ENCODE measurements around the gene FOXB1. TPM values are rescaled to one million over a fixed set of nuclear protein-coding genes. Genes with fewer than 3 reads are reported as not detected.

FOXB1 gene
- total RNA-seq (not detected), polyA plus RNA-seq (under 1 TPM in 1 of 3 donors, not detected in 2; 0.09 TPM)

DNA sequence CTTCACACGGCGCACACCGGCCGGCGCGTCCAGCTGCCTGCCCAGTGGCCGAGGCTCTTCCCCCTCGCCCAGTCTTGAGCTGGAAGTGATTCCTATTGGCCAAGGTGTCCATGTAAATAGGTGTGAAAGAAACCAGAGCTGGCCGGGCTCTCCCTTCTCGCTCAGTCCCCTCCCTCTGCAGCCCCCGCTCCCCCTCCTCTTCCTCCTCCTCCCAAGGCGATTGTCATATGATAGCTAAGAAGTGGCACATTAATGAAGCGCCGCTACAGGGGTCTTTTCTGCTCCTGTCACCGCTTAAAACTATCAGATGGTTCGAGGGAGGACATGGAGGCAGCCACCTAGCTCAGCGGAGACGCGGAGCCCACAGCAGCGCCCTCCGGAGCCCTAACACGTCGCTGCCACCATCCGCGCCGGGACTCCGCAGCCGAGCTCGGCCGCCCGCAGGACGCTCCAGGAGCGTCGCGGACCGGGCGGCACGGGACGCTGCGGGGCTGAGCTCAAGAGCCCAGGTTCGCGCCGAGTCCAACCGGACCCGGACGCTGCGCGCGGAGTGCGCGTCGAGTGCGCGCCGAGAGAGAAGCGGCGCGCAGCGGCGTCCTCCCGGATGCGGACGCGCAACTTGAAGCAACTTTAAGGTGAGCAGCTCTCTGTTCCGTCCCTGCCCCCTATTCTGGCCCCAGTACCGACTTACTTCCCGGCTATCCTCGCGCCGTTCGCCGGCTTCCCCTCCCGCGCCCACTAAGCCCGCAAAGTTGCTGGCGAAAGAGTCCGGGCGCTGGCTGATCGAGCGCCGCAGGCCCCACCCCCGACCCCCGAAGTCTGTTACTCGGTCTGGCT lies at the start of gene FOXB1:
Gene FOXB1, plus strand, starts transcription at position 303 of the 837 bp plus-strand sequence. CDS start 653 bp downstream, outside the sequence.
- intact Hi-C loops (cut with DNase I) = no loop called here
- H3K4me3 ChIP-seq = peak within 1 kb of the TSS in 2 of 4 donors; percentile 41 to 45
- H3K27me3 ChIP-seq = peaks cover 81 to 100% (median 98%) of the 10 kb centered on the region in 3 donors
- no peaks in the 10 kb centered on the region for H3K9me3 ChIP-seq
- no peak within 1 kb of the TSS for H3K27ac ChIP-seq
- no peak for TF ChIP-seq POLR2A (IDR thresholded peaks at IDR 0.05)
- TF ChIP-seq EP300 (IDR thresholded peaks at IDR 0.05) = no peak
- no peak for TF ChIP-seq POLR2AphosphoS5 (IDR thresholded peaks at IDR 0.05)
- TF ChIP-seq CTCF (IDR thresholded peaks at IDR 0.05) = no peak
- H3K36me3 ChIP-seq = no peaks in the 10 kb centered on the region
- 2% methylated on average over 84 of the region's 84 CpGs for WGBS, 2 donors
- H3K4me1 ChIP-seq = peaks cover 0 to 45% (median 31%) of the 10 kb centered on the region in 4 donors
- DNase-seq = no peak

- Histone ChIP-seq H3K27ac (no peak overlapping the region), H3K9me3 (peaks cover 0 to 22% (median 16%) of the 10 kb centered on the region in 4 donors)
- intact Hi-C loops (cut with DNase I) = no loop called here
These were observed 45.8 kb upstream of the FOXB1 start for GRCh38 chr15:59958288-59958687.

DNA sequence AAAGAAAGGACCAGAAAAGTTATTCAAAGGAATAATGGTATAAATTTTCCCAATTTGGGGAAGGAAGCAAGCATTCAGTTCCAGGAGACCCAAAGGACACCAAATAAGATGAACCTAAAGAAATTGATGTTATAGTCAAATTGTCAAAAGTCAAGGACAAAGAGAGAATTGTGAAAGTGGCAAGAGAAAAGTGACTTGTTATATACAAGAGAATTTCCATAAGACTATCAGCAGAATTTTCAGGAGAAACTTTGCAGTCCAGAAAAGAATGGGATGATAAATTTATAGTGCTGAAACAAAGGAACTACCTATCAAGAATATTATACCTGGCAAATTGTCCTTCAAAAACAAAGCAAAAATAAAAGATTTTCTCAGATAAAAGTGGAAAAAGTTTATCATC lies 43.8 kb upstream of the FOXB1 start:
- Histone ChIP-seq H3K27me3 (no peaks in the 10 kb centered on the region), H3K4me3 (no peak overlapping the region), H3K36me3 (no peaks in the 10 kb centered on the region), H3K27ac (no peak overlapping the region), H3K4me1 (no peaks in the 10 kb centered on the region), H3K9me3 (peaks cover 0 to 21% (median 16%) of the 10 kb centered on the region in 4 donors)
- intact Hi-C loops (cut with DNase I) = no loop called here
- no peak for DNase-seq
- no peak for TF ChIP-seq POLR2A (IDR thresholded peaks at IDR 0.05)
- no peak for TF ChIP-seq CTCF (IDR thresholded peaks at IDR 0.05)
- no peak for TF ChIP-seq EP300 (IDR thresholded peaks at IDR 0.05)
- TF ChIP-seq POLR2AphosphoS5 (IDR thresholded peaks at IDR 0.05) = no peak

More at GRCh38 chr15:59958288-59958687, 45.8 kb upstream of the FOXB1 start:
- Histone ChIP-seq H3K4me3 (no peak overlapping the region), H3K36me3 (no peaks in the 10 kb centered on the region), H3K4me1 (no peaks in the 10 kb centered on the region), H3K27me3 (no peaks in the 10 kb centered on the region)
- no peak for DNase-seq
- TF ChIP-seq POLR2AphosphoS5 (IDR thresholded peaks at IDR 0.05) (no peak), EP300 (IDR thresholded peaks at IDR 0.05) (no peak), CTCF (IDR thresholded peaks at IDR 0.05) (no peak), POLR2A (IDR thresholded peaks at IDR 0.05) (no peak)

GRCh38 chr15:59963322-59963721 lies 40.8 kb upstream of the FOXB1 start:
- no peak for TF ChIP-seq CTCF (IDR thresholded peaks at IDR 0.05)
- TF ChIP-seq EP300 (IDR thresholded peaks at IDR 0.05) = no peak
- TF ChIP-seq POLR2A (IDR thresholded peaks at IDR 0.05) = no peak
- no peak for TF ChIP-seq POLR2AphosphoS5 (IDR thresholded peaks at IDR 0.05)
- no peaks in the 10 kb centered on the region for H3K36me3 ChIP-seq
- H3K4me1 ChIP-seq = no peaks in the 10 kb centered on the region
- no peaks in the 10 kb centered on the region for H3K27me3 ChIP-seq
- intact Hi-C loops (cut with DNase I) = no loop called here
- H3K9me3 ChIP-seq = peaks cover 0 to 18% (median 12%) of the 10 kb centered on the region in 4 donors
- H3K27ac ChIP-seq = no peak overlapping the region
- no peak overlapping the region for H3K4me3 ChIP-seq
- DNase-seq = no peak
- WGBS, 2 donors = 96% methylated on average over 1 of the region's 1 CpG
